ENCODE data around the gene ELOVL1. TPM values are rescaled to one million over a fixed set of nuclear protein-coding genes. Genes with fewer than 3 reads are reported as not detected.

The ELOVL1 gene
- total and polyA plus RNA-seq, 2 experiments from 2014 or later, result 16.7 to 23.3 TPM

DNA sequence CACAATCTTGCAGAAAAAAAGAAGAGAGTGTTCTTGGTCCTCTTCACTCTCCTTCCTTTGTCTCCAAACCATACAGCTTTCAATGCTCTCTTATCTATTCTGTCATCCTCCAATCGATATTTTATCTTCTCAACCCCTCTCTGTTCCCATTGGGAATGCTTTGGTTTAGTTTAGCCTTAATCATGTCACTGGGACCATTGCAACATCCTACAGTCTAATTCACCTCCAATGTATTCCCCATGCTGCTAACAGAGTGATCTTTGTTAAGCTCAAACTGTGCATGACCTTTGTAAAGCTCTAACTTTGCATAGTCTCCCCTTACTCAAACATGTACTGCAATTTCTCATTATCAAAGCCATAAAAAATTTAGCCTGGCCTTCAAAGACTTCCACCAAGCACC, 27.3 kb downstream of the ELOVL1 start:
- Histone ChIP-seq H3K4me3 (no peak overlapping the region), H4K20me1 (replicated peaks; ENCODE audit: insufficient read depth) (no peaks in the 10 kb centered on the region), H3K4me1 (ENCODE audit: insufficient read depth) (no peaks in the 10 kb centered on the region), H3K9me2 (ENCODE audit: insufficient read depth) (no peaks in the 10 kb centered on the region), H3F3A (replicated peaks; ENCODE audit: low read depth) (no peaks in the 10 kb centered on the region), H3K27me3 (ENCODE audit: insufficient read depth) (no peaks in the 10 kb centered on the region), H3K27ac (ENCODE audit: low read depth) (no peak overlapping the region), H3K36me3 (ENCODE audit: insufficient read depth) (no peaks in the 10 kb centered on the region), H2AFZ (no peak overlapping the region), H3K4me2 (no peak overlapping the region), H3K79me2 (replicated peaks; ENCODE audit: insufficient read depth) (no peaks in the 10 kb centered on the region)
- H3K9me3 Mint-ChIP-seq, result no peaks in the 10 kb centered on the region; the same call in 2 of the 3 replicates
- TF ChIP-seq CREB1 (CRISPR knock-in tag; IDR thresholded peaks at IDR 0.05; ENCODE audit: low read depth) (no peak), EZH2phosphoT487 (IDR thresholded peaks at IDR 0.05; ENCODE audit: unreplicated experiment) (no peak), ZNF331 (CRISPR knock-in tag; IDR thresholded peaks at IDR 0.05; ENCODE audit: low read depth) (no peak), NANOG (IDR thresholded peaks at IDR 0.05; ENCODE audit: borderline replicate concordance) (no peak), STAT1 (IDR thresholded peaks at IDR 0.05; ENCODE audit: unreplicated experiment) (no peak), JUNB (IDR thresholded peaks at IDR 0.05; ENCODE audit: unreplicated experiment) (no peak), EZH2 (IDR thresholded peaks at IDR 0.05; ENCODE audit: low read depth, unreplicated experiment) (no peak), ZNF114 (CRISPR knock-in tag; IDR thresholded peaks at IDR 0.05) (no peak), POLR2AphosphoS5 (IDR thresholded peaks at IDR 0.05; ENCODE audit: low read depth) (no peak)
- TF ChIP-seq, protein P1, sequence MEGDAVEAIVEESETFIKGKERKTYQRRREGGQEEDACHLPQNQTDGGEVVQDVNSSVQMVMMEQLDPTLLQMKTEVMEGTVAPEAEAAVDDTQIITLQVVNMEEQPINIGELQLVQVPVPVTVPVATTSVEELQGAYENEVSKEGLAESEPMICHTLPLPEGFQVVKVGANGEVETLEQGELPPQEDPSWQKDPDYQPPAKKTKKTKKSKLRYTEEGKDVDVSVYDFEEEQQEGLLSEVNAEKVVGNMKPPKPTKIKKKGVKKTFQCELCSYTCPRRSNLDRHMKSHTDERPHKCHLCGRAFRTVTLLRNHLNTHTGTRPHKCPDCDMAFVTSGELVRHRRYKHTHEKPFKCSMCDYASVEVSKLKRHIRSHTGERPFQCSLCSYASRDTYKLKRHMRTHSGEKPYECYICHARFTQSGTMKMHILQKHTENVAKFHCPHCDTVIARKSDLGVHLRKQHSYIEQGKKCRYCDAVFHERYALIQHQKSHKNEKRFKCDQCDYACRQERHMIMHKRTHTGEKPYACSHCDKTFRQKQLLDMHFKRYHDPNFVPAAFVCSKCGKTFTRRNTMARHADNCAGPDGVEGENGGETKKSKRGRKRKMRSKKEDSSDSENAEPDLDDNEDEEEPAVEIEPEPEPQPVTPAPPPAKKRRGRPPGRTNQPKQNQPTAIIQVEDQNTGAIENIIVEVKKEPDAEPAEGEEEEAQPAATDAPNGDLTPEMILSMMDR (conservative IDR thresholded peaks at IDR 0.05; ENCODE audit: low read depth in 2 of 2), result no peak
- TF ChIP-seq, protein P2, sequence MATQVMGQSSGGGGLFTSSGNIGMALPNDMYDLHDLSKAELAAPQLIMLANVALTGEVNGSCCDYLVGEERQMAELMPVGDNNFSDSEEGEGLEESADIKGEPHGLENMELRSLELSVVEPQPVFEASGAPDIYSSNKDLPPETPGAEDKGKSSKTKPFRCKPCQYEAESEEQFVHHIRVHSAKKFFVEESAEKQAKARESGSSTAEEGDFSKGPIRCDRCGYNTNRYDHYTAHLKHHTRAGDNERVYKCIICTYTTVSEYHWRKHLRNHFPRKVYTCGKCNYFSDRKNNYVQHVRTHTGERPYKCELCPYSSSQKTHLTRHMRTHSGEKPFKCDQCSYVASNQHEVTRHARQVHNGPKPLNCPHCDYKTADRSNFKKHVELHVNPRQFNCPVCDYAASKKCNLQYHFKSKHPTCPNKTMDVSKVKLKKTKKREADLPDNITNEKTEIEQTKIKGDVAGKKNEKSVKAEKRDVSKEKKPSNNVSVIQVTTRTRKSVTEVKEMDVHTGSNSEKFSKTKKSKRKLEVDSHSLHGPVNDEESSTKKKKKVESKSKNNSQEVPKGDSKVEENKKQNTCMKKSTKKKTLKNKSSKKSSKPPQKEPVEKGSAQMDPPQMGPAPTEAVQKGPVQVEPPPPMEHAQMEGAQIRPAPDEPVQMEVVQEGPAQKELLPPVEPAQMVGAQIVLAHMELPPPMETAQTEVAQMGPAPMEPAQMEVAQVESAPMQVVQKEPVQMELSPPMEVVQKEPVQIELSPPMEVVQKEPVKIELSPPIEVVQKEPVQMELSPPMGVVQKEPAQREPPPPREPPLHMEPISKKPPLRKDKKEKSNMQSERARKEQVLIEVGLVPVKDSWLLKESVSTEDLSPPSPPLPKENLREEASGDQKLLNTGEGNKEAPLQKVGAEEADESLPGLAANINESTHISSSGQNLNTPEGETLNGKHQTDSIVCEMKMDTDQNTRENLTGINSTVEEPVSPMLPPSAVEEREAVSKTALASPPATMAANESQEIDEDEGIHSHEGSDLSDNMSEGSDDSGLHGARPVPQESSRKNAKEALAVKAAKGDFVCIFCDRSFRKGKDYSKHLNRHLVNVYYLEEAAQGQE (IDR thresholded peaks at IDR 0.05; ENCODE audit: unreplicated experiment), result no peak
- TF ChIP-seq, protein P3, sequence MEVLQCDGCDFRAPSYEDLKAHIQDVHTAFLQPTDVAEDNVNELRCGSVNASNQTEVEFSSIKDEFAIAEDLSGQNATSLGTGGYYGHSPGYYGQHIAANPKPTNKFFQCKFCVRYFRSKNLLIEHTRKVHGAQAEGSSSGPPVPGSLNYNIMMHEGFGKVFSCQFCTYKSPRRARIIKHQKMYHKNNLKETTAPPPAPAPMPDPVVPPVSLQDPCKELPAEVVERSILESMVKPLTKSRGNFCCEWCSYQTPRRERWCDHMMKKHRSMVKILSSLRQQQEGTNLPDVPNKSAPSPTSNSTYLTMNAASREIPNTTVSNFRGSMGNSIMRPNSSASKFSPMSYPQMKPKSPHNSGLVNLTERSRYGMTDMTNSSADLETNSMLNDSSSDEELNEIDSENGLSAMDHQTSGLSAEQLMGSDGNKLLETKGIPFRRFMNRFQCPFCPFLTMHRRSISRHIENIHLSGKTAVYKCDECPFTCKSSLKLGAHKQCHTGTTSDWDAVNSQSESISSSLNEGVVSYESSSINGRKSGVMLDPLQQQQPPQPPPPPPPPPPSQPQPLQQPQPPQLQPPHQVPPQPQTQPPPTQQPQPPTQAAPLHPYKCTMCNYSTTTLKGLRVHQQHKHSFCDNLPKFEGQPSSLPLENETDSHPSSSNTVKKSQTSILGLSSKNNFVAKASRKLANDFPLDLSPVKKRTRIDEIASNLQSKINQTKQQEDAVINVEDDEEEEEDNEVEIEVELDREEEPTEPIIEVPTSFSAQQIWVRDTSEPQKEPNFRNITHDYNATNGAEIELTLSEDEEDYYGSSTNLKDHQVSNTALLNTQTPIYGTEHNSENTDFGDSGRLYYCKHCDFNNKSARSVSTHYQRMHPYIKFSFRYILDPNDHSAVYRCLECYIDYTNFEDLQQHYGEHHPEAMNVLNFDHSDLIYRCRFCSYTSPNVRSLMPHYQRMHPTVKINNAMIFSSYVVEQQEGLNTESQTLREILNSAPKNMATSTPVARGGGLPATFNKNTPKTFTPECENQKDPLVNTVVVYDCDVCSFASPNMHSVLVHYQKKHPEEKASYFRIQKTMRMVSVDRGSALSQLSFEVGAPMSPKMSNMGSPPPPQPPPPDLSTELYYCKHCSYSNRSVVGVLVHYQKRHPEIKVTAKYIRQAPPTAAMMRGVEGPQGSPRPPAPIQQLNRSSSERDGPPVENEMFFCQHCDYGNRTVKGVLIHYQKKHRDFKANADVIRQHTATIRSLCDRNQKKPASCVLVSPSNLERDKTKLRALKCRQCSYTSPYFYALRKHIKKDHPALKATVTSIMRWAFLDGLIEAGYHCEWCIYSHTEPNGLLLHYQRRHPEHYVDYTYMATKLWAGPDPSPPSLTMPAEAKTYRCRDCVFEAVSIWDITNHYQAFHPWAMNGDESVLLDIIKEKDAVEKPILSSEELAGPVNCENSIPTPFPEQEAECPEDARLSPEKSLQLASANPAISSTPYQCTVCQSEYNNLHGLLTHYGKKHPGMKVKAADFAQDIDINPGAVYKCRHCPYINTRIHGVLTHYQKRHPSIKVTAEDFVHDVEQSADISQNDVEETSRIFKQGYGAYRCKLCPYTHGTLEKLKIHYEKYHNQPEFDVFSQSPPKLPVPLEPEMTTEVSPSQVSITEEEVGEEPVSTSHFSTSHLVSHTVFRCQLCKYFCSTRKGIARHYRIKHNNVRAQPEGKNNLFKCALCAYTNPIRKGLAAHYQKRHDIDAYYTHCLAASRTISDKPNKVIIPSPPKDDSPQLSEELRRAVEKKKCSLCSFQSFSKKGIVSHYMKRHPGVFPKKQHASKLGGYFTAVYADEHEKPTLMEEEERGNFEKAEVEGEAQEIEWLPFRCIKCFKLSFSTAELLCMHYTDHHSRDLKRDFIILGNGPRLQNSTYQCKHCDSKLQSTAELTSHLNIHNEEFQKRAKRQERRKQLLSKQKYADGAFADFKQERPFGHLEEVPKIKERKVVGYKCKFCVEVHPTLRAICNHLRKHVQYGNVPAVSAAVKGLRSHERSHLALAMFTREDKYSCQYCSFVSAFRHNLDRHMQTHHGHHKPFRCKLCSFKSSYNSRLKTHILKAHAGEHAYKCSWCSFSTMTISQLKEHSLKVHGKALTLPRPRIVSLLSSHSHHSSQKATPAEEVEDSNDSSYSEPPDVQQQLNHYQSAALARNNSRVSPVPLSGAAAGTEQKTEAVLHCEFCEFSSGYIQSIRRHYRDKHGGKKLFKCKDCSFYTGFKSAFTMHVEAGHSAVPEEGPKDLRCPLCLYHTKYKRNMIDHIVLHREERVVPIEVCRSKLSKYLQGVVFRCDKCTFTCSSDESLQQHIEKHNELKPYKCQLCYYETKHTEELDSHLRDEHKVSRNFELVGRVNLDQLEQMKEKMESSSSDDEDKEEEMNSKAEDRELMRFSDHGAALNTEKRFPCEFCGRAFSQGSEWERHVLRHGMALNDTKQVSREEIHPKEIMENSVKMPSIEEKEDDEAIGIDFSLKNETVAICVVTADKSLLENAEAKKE (CRISPR knock-in tag; IDR thresholded peaks at IDR 0.05), result no peak
- TF ChIP-seq, protein P4, sequence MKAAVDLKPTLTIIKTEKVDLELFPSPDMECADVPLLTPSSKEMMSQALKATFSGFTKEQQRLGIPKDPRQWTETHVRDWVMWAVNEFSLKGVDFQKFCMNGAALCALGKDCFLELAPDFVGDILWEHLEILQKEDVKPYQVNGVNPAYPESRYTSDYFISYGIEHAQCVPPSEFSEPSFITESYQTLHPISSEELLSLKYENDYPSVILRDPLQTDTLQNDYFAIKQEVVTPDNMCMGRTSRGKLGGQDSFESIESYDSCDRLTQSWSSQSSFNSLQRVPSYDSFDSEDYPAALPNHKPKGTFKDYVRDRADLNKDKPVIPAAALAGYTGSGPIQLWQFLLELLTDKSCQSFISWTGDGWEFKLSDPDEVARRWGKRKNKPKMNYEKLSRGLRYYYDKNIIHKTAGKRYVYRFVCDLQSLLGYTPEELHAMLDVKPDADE (IDR thresholded peaks at IDR 0.05), result no peak
- ATAC-seq, result no peak
- peaks cover 4% of the 10 kb centered on the region for H3K27me3 Mint-ChIP-seq (ENCODE audit: insufficient read depth, low read depth, poor library complexity)
- no peak overlapping the region for H3K27ac Mint-ChIP-seq
- DNase-seq (ENCODE audit: low spot score), result no peak
- peaks cover 6% of the 10 kb centered on the region for H3K4me1 Mint-ChIP-seq
- H3K4me3 Mint-ChIP-seq, result no peak overlapping the region
- no peaks in the 10 kb centered on the region for H3K36me3 Mint-ChIP-seq (ENCODE audit: low read depth)

All from GM23338 (cell line).